ENCODE data around the gene ZNF541. TPM values are rescaled to one million over a fixed set of nuclear protein-coding genes. Genes with fewer than 3 reads are reported as not detected.

The ZNF541 gene
- total RNA-seq, 3 donors from 2014 or later, result 0.22 TPM; not detected in 2

- DNase-seq (peak in 2 of 3 donors; percentile 59 to 62), ATAC-seq (peak; percentile 78)
- TF ChIP-seq CTCF (IDR thresholded peaks at IDR 0.05), result no peak
- Histone ChIP-seq H3K4me3 (no peak overlapping the region), H3K4me1 (ENCODE audit: low read depth) (peaks cover 6% of the 10 kb centered on the region), H3K36me3 (ENCODE audit: low read depth) (no peaks in the 10 kb centered on the region), H3K9me3 (no peaks in the 10 kb centered on the region)
- intact Hi-C loops (cut with DNase I, micrococcal nuclease), result no loop called here
These were observed 49.5 kb downstream of the ZNF541 start for GRCh38 chr19:47523473-47523872.

Other genes with a start within 250 kb of the ZNF541 start
- 1 to 10 TPM in 2 of 3 donors, under 1 TPM in 1; 0.29 to 1.6 (median 1.4) TPM for gene C5AR2, start 241.0 kb downstream of the ZNF541 start, total RNA-seq
- 10 to 100 TPM in 2 of 3 donors, 1 to 10 TPM in 1; 8.7 to 12.3 (median 11.0) TPM for gene DHX34, start 223.8 kb downstream of the ZNF541 start, total RNA-seq
- gene MEIS3, start 153.6 kb downstream of the ZNF541 start, total RNA-seq, result 10 to 100 TPM in 1 of 3 donors, 1 to 10 TPM in 2; 2.1 to 11.6 (median 4.2) TPM
- 10 to 100 TPM in 1 of 3 donors, 1 to 10 TPM in 1, under 1 TPM in 1; 0.75 to 17.5 (median 2.1) TPM for gene SLC8A2, start 101.3 kb downstream of the ZNF541 start, total RNA-seq
- 1 to 10 TPM; 5.5 to 8.9 (median 8.9) TPM for gene KPTN, start 88.9 kb downstream of the ZNF541 start, total RNA-seq
- 100 to 1,000 TPM; 109 to 145 (median 124) TPM for gene NAPA, start 58.1 kb downstream of the ZNF541 start, total RNA-seq
- gene BICRA, start 36.0 kb upstream of the ZNF541 start, total RNA-seq, result 10 to 100 TPM; 18.1 to 19.7 (median 18.5) TPM
- gene EHD2, start 140.3 kb upstream of the ZNF541 start, total RNA-seq, result 100 to 1,000 TPM in 1 of 3 donors, 10 to 100 TPM in 2; 10.8 to 108 (median 30.3) TPM
- gene NOP53, start 172.4 kb upstream of the ZNF541 start, total RNA-seq, result 100 to 1,000 TPM; 237 to 391 (median 284) TPM
- gene SELENOW, start 205.6 kb upstream of the ZNF541 start, total RNA-seq, result 100 to 1,000 TPM; 228 to 527 (median 281) TPM
- not detected for gene TPRX1, start 231.4 kb upstream of the ZNF541 start, total RNA-seq
- gene CRX, start 248.8 kb upstream of the ZNF541 start, total RNA-seq, result not detected